NCI-H774 (cell line): ENCODE results near the gene NRDE2.
"Not testable (repeated sequence)": the region's sequence is repeated elsewhere in the genome, so short reads cannot be mapped to it uniquely, and the experiment has no call there.

Source experiments
- DNase-seq: peaks from one replicate; lab custom pipeline; 2025; lab: John Stamatoyannopoulos, UW

Gene NRDE2

GRCh38 chr14:90272523-90272922 is 59.2 kb downstream of the NRDE2 start:
- no peak for DNase-seq

GRCh38 chr14:90268420-90268819 is 63.3 kb downstream of the NRDE2 start:
- no peak for DNase-seq

DNA sequence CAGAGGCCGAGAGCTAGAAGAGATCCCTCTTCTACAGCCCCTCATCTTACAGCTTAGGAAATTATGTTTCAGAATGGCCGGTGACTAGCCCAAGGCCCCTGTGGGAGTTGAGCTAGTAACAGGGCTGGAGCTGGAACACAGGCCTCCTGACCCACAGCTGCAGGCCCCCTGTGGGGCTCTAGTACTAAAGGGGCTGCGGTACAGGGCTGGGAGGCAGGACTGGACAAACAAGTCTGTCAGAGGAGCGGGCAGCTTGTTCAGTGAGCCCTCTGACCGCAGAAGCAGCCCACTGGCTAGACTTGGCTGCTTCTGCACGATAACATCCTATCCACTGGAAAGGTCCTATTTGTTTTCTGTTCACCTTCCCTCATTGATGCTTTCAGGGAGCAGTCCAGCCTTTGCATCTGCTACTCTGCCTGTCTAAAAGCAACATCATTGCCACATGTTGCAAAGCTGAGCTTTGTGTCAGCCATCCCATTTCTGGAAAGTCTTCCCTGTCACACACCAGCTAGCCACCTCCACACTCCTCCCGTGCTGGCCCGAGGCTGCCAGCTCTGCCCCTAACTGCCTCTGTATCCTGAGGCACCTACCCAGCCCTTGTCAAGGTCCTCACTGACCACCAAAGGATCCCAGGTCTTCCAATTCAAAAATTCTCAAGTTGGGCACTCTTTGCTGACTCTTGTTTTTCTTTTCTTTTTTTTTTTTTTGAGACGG is 65.1 kb downstream of the NRDE2 start:
- DNase-seq = no peak

GRCh38 chr14:90263748-90264449 is 67.8 kb downstream of the NRDE2 start:
- no peak for DNase-seq

DNA sequence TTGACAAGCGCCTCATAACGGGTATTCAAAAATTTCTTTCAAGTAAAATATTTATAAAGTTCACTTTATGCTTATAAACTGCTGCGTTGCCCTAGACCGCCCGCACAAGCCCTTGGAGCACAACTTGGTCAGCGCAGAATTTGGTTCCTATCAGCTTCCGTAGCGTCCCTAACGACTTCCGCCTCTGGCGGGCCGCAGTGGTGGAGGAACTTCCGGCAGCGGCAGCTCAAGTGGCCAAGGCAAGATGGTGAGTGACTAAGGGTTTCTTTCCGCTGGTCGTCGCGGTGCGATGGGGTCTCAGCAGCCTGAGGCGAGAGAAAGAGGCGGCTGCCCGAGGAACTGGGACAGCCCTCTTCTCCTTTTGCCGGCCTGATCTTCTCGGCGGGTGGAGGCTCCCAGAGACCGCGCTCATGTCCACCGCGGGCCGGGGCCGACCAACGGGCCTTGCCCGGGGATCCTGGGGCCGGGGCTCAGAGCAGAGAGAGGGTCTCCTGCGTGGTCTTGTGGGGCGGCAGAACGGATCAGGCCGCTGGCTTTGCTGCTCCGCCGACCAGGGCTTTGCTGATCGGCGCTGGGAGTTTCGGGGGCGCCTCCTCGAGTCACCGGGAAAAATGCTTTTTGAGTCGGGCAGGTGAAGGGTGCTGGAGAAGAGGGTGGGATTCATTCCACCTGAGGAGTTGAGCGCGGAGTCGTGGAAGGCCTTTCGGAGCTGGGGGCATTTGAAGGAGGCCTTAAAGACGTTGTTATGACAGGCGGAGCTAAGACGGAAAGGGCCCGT is 75.2 kb downstream of the NRDE2 start, which contains the start of gene PSMC1:
PSMC1 (plus strand) TSS at position 200 of the 778 bp plus-strand sequence; CDS start at position 245, 45 bp downstream.
- peak; percentile 94 for DNase-seq

GRCh38 chr14:90255871-90256270 is 75.9 kb downstream of the NRDE2 start:
- DNase-seq = no peak

DNA sequence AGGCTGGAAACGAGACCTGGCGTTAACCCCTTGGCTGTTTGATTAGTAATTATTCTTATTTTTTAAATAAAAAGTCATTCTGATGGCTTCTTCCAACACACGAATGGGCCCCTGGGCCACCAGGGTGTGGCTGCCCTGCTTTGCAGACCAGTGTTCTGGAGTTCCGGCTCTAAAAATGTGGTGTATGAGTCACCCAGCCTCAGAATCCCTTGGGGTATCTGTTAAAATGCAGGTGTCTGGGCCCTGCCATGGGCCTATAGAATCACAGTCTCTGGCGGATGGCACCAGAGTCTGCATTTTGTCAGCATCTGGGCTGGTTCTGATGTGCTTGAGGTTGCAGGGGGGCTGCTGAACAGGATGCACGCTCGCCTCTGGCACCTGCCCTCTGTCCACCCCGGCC is 77.9 kb downstream of the NRDE2 start:
- no peak for DNase-seq

DNA sequence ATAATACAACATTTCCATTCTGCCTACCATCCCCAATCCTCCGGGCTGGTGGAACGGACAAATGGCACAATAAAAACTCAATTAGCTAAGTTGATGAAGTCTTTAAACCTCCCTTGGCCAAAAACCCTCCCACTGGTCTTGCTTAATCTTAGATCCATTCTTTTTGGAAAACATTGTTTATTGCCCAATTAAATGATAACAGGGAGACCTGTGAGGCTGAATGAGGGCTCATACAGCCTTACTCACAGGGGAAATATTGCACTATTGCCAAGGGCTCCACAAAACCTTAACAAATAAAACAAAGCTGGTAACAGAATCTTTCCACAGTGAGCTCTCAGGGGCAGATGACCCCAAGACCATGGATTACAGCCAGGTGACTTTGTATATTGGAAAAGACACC is 83.1 kb downstream of the NRDE2 start:
- DNase-seq = no peak

DNA sequence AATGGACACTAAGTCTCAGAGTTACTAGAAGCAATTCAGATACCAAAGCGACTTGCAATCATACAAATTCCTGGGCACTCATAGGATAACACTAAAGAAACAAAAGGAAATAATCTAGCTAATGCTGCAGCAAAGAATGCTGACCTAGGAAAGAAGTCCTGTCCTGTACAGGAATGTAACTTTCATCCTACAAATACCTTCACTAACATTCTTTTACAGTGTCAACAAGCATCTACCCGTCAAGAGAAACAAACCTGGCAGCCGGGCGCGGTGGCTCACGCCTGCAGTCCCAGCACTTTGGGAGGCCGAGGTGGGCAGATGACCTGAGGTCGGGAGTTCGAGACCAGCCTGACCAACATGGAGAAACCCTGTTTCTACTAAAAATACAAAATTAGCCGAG is 84.3 kb downstream of the NRDE2 start:
- DNase-seq = not testable (repeated sequence)

DNA sequence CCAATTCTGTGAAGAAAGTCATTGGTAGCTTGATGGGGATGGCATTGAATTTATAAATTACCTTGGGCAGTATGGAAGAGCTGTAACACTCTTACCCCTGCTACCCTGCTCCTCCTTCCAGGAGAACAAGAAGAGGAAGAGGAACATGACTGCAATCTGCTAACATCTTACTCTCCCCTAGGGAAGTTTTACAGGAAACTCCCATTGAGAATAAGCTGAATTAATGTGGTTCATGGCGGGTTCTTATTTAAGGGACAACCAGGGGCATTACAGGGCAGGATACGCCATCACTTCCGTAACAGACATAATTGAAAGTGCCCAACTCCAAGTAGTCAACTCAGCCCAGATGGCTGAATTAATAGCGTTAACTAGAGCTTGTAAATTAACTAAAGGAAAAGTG is 84.8 kb downstream of the NRDE2 start:
- no peak for DNase-seq

DNA sequence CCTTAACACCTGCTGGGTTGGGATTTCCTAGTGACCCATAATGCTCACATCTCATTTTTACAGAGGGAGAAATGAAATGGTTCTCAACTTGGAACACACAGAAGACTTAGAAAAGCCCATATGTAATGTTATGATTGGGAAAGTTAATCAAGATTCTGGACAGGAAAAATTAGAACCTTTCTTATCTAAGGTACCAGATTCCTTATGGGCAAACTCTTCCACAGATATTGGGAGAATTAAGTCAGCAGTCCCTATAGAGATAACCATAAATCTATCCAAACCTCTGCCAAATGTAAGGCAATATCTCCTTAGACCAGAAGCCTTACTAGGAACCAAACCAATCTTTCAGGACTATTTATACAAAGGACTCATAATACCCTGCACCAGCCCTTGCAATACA is 89.3 kb downstream of the NRDE2 start:
- no peak for DNase-seq

GRCh38 chr14:90239139-90239538 is 92.6 kb downstream of the NRDE2 start:
- DNase-seq = no peak

DNA sequence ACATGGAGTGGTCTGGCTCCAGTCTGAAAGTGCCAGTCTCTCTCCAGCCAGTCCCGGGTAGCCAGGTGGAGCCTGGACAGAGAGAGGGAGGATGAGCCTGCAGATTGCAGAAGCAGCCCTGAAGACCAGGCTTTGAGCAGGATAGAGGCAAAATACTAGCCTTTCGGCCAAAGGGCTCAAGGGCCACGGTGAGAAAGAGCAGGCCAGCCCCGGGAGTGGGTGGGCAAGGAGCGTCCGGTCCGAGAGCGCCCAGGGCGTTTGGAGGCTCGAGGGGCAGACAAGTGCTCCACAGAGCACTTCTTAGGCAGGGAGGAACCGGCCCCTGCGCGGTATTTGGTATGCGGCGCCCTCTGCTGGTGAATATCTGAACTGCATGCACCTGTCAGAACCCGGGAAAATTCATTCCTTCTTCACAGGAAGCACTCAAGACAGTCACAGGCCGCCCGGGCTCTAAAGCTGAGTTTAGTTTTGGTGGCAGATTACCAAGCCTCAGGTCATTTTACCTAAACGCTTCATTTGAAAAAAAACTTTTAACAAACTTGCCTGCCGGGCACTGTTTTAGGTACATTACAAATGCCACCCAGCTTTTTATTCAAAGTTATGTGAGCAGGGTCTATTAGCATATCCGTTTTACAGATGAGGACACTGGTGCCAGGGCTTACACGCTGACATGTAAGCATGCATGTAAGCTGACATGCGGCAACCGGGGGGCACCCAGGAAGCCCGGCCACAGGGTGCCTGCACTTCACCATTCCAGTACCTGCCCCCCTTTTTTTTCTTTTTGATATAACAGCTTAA is 96.4 kb downstream of the NRDE2 start:
- peak; percentile 64 for DNase-seq

- not testable (repeated sequence) for DNase-seq
These were observed 101.8 kb downstream of the NRDE2 start for GRCh38 chr14:90229942-90230341.

DNA sequence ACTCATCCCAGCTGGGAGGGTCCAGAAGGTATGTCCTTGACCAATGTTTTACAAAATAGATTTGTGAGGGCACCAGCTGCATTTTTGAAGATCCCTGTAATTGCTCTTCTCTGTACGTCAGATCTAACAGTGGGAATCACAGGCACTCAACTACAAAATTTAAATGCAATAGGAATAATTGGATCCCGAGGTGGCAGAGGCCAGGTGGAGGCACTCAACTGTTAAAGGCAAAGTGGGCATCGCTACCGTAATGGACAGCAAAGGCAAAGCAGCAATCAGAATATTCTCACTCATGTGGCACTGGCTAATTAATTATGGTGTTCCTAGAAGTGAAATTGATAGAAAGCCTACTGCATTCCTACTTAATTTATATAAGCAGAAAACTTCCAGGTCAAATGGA is 103.3 kb downstream of the NRDE2 start:
- DNase-seq = no peak
